ENCODE measurements around the gene SCN5A. TPM values are rescaled to one million over a fixed set of nuclear protein-coding genes. Genes with fewer than 3 reads are reported as not detected.

Gene SCN5A
- total RNA-seq, 4 donors from 2014 or later, result 0.19 TPM; not detected in 3

DNA sequence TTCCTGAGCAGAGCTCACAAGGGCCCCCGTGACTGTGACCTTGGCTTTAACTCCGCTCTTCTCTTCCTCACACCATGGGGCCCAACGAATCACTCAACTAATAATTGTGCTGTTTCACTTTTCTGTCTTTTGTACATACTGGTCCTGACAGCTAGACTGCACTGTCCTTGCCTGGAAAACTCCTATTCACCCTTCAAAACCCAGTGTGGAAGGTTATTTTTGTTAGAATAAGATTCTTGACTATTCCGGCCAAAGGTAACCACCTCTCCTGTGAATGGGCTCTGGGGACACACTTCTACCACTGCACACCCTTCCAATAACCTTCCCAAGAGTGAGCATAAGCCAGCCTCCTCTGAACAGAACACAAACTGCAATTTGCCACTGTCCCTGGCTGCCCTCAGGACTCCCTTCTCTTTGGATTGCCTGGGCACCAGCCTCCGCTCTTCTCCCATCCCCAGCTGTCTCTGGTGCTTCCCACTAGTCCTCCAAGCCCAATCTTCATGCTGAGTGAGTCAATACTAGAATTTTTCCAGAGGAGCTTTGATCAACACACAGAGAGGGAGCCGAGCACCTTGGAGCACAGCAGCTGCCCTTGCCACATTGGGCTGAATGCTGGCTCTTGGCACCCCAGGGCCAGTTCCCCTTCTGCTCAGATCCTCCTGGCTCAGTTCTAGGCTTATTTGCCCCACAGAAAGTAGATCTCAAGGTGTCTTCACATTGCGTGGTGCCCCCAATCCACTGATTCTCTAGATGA, 2.1 kb downstream of the SCN5A start:
- TF ChIP-seq CTCF (IDR thresholded peaks at IDR 0.05; ENCODE audit: low read depth), result no peak

DNA sequence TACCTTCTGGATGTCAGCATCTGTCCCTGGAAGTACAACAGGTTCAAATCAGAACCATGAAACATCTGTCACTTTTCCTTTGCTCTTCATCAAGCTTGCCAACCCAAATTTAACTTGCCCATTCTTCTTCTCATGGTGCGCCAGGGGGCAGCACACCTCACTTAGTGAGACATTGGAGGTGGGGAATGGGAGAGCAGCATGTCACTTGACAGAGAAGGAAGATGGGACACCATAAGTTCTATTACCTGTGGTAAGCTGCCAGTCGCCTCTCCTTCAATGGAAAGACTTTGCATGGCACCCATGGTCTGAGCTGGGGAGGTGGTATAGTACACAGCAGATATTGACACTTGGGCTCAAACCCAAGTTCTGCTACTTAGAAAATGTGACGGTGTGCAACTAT, 2.9 kb downstream of the SCN5A start:
- TF ChIP-seq CTCF (IDR thresholded peaks at IDR 0.05; ENCODE audit: low read depth), result no peak

DNA sequence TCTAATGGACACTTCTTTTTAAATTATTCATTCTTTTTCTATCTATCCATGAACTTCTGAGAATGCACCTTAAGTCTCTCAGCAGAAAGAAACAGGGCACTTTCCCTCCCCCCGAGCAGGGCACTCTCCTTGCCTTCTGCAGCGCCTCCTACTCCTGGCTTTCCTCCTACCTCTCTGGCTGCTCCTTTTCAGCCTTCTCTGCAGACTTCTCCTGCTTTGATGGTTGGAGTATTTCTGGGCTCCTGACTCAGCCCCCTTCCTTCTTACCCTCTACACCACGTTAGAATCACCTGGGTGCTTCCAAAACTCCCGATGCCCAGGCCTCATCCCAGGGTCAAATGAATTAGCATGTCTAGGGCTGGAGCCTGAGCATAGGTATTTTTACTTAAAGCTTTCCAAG, 3.4 kb downstream of the SCN5A start:
- TF ChIP-seq CTCF (IDR thresholded peaks at IDR 0.05; ENCODE audit: low read depth), result no peak

GRCh38 chr3:38645601-38646000, 3.9 kb downstream of the SCN5A start:
- no peak for TF ChIP-seq CTCF (IDR thresholded peaks at IDR 0.05; ENCODE audit: low read depth)

DNA sequence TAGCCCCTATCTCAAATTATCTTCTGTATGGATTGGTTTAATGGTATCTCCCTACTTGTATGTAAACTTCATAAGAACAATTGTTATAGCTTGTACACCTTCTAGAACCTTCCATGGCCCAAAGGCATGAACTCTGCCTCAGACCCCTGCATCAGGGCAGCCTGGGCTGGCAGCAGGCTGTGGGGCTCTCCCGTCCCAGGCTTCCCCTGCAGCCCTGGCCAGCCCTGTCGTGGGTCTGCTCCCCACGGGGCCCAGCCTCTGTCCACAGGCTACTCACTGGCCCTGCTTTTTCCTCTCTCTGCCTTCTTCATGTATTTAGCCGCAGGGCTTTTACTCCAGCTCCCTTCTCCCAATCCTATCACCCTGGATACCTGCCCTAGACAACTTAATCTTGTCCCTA, 4.4 kb downstream of the SCN5A start:
- no peak for TF ChIP-seq CTCF (IDR thresholded peaks at IDR 0.05; ENCODE audit: low read depth)

GRCh38 chr3:38644662-38645053, 4.8 kb downstream of the SCN5A start:
- no peak for TF ChIP-seq CTCF (IDR thresholded peaks at IDR 0.05; ENCODE audit: low read depth)

GRCh38 chr3:38644016-38644661, 5.3 kb downstream of the SCN5A start:
- TF ChIP-seq CTCF (IDR thresholded peaks at IDR 0.05; ENCODE audit: low read depth), result no peak
